C4-2B (cell line): ENCODE measurements around the gene APAF1.

Source experiments
- CTCF ChIP-seq: fragments of 450-650 bp; conservative IDR thresholded peaks from 2 replicates; pipeline ENCODE4 v1.5.1; 2017; ENCODE audit warnings: mild to moderate bottlenecking
- ZFX ChIP-seq: fragments of 450-650 bp; IDR thresholded peaks from 2 replicates; pipeline ENCODE4 v1.6.1; 2017

- TF ChIP-seq CTCF (no peak), ZFX (no peak)
These were observed 51.1 kb downstream of the APAF1 start for GRCh38 chr12:98696036-98696646.
